ENCODE results near the gene DIO2.

The DIO2 gene

GRCh38 chr14:80167793-80168448, 43.4 kb downstream of the DIO2 start:
- DNase-seq (ENCODE audit: low read depth): no peak

- peak; percentile 69 for DNase-seq (ENCODE audit: low read depth)
Observed at GRCh38 chr14:80164991-80165721, 46.1 kb downstream of the DIO2 start.

GRCh38 chr14:80152763-80153162, 58.5 kb downstream of the DIO2 start:
- DNase-seq (ENCODE audit: low read depth): no peak

DNA sequence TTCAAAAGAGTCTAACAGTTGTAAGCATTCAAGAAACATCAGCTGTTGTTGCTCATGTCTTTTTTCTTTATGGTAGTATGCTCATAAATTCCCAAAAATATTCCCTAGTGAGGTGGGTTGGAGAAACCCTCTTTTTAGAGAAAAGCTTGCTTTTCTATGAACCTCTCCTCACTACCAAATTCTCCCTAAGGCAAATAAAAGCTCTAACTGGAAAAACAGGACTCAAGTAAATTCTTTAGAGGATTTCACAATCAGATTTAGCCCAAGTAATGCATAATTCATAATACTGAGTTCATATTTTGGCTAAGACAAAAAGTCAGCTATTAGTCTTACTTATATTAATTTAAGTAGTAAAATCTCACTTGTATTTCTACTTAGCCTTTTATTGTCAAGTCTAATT, 59.1 kb downstream of the DIO2 start:
- no peak for DNase-seq (ENCODE audit: low read depth)

DNA sequence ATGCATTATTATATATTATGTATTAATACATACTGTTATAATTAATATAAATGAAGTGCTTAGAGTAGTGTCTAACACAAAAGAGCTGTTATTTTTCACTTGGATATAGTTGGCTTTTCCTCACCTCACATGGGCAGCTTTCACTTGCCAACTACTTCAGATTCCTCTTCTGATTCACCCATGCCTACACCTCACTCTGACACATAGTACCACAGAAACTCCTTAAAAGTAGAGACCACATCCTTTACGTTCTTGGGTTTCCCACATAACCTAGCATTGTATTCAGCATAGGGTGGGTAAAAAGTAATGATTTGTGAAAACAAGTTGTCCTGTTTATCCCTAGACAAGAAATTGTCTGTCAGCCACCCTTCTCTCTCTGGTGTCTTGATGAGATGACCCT, 61.0 kb downstream of the DIO2 start:
- no peak for DNase-seq (ENCODE audit: low read depth)

Measured in EH (cell line).